ENCODE measurements around the gene APOA4.

Gene APOA4

DNA sequence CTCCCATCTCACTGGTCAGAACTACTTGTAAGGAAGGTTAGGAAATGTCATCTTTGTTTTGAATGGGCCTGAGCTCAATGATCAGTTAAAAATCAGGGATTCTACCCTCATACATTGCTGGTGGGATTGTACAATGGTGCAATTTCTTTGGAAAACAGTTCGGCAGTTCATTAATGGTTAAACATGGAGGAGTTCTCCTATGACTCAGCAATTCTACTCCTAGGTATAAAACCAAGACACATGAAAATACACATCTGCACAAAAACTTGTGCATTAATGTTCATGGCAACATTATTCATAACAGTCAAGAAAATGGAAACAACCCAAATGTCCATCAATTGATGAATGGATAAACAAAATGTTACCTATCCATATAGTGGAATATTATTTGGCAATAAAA, 26.6 kb downstream of the APOA4 start:
- DNase-seq: no peak

DNA sequence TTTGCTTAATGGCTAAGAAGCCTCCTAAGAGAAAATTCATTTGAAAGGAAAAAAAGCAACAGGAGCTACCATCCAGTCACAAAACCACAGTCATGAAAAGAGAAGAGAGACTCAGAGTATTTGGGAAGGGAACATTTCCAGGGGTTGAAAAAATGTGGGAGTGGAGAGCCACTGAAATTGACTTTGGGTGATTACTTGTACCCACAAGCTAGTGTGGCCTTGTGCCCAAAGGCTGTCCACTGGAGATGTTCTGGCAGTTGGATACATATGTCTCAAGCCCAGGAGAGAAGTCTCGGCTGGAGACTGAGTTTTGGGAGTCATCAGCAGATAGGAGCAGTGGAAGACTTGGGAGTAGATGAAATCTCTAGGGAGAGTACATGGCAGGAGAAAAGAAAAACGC, 28.3 kb downstream of the APOA4 start:
- DNase-seq: no peak

DNA sequence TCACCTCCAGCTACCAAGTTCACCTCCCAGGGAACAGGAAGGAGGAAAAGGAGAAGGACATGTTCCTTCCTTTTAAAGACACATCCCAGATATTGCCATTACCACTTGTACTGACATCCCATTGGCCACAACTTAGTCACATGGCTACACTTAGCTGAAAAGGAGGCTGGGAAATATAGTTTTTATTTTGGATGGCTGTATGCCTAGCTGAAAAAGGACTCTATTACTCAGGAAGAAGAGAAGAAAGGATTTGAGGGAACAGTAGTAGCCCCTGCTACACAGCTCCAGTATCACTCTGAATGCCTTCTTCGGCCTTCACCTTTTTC, 29.4 kb downstream of the APOA4 start:
- DNase-seq: no peak

DNA sequence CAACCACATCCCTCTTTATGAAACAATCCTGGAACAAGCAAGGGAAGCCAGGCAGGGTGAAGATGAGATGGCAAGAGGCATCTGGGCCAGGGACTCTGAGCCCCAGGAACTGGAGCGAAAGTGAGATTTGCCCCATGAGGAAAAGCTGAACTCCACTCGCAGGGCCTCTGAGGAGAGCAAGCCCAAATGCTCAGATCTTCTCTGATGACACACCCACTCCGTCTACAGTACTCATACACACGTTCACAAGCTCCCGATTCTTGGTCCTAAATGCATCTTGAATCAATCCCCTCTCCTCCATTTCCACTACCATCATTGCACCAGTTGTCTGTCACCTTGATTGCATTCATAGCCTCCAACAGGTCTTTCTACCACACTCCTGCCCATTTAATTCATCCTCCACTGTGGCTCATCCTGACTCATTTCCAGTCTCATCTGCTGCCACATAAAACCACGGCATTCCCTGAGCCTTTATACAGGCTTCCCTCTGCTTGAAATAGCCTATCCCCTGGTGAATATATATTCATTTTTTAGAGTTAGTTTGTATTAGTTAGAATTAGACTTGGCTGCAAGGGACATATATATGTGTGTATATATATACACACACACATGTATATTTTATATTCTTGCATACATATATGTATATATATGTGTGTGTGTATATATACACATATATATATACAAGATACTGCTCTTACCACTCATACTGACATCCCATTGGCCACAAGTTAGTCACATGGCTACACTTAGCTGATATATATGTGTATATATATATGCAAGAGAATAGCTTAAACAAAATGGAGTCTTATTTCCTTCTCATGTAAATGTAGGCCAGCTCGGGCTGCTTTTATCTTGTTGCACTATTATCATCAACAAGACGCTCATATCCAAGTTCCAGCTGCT, 30.0 kb downstream of the APOA4 start:
- no peak for DNase-seq

DNA sequence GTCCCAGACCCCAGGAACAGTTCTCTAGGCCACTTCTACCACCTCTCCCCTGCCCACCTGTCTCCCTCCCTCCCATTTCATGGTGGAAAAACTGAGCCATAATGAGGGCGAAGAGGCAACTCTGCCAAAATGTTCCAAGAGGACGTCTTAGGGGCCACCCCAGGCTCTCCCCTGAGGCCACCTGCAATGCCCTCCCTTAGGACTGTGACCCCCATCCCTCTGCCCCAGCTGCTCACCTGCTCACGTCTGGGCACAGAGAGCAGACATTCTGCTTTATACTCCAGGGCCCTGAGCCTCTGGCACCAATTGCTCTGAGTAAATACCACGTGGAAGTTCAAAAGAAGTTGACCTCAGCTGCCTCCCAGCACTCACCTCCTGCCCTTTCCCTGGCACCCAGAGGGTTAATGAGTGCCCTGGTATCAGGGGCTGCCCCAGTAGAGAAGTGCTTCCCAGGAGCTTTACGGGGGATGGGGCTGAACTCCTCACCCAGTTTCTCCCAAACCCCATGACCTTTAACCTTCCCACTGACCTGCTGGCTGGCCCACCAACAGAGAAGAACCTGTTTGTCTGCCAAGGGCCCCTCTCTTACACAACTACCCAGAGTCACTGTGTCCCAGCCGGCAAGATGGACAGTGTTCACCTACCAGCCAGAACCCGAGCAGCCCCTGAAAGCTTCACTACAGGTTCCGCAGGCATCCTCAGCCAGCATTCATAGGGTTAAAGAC, 30.8 kb downstream of the APOA4 start:
- no peak for DNase-seq

DNA sequence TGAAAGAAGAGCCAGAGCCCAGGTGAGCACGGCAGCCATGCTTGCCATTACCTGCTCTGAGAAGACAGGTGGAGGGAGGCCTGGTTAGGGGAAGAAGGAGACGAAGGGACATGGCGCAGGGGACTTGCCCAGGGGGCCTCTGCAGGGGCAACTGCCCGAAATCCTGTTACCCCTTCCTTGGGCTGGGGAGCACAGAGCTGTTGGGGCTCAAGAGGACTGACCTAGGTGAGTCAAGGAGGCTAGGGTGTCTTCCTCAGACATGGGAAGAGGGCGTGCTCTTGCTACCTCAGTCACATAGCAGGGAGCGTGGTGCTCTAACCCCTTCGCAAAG, 31.3 kb downstream of the APOA4 start, which contains the start of gene APOA5:
TSS of gene APOA5 (minus strand) at position 67 of the 331 bp plus-strand sequence. CDS start at position 48, 19 bp downstream.
- no peak for DNase-seq

DNA sequence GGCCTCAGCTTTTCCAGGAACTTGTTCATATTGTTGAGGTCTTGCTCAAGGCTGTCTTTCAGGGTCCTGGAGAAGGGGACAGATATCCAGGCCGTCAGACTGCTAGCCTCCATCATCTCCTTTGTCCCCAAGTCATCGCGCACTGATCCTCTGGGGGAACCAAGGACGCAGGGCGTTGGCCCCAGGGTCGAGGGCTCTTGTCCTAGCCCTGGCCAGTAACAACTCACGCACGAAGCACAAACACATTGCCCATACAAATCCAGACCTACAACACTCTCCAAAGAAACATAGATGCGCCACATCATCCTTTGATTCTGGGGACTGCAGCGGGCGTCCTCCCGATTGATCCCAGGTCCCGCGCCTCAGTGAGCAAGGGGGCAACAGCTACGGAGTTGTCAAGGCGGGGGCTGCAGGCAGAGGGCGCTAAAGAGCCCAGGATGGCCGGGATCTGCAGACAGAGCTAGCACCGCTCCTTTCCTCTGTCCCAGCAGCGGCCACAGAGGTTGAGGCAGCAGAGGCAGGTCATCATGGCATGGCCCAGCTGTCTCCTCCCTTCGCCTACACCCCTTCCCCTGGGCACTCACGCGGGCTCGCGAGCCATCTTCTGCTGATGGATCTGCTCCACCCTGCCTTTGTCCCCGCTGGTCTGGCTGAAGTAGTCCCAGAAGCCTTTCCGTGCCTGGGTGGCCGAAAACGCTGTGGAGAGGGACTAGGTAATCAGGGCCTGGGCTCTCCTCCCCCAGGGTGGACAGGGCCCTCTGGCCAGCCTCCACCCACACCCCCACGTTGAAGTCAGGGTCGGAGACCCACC, 31.9 kb downstream of the APOA4 start:
- peak; percentile 12 for DNase-seq

DNA sequence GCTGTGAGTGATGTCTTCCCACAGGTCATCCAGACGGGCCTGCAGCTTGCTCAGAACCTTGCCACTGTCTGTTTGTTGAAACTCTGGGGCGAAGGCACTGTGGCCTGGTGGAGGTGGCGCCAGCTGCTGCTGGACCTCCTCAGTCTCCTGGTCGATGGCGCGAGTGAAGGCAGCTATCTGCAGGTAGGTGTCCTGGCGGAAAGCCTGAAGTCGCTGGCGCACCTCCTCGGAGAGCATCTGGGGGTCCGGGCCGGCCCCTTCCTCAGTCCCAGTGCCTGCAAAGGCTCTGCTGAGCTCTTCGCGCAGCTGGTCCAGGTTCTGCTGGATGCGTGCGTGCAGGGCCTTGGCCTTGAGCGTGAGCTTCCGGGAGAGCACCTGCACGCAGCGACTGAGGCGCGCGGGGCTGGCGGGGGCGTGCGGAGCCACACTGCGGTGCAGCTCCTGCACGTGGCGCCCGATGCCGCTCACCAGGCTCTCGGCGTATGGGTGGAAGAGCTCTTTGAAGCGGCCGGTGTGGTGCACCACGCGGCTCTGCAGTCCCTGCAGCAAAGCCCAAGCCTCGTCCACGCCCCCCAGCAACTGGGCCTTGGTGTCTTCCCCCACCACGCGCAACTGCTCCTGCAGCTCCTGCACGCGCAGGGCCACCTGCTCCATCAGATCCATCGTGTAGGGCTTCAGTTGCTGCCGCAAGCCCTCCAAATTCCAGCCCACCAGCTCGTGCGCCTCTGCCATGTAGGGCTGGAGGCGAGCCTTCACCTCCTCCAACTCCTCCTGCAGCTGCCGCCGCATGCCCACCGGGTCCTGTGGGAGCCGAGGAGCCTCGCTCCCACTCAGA, 32.7 kb downstream of the APOA4 start:
- no peak for DNase-seq

DNA sequence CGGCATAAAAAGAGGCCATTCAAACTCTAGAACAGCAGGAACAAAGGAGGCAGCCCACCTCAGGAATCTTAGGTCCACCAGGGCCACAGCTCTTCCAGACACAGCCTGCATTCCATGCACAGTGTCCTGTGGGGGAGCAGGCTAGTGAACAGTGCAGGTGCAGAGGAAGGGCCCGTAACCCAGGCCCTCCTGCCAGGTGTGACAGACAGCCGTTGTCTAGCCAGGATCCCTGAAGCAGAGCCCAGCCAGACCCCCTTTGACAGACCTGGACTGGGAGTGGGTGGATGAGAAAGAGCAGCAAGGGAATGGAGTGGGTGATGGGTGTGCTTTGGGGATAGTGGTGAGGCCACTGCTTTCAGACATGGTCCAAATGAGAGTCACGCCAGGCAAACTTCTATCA, 34.1 kb downstream of the APOA4 start:
- DNase-seq: no peak

DNA sequence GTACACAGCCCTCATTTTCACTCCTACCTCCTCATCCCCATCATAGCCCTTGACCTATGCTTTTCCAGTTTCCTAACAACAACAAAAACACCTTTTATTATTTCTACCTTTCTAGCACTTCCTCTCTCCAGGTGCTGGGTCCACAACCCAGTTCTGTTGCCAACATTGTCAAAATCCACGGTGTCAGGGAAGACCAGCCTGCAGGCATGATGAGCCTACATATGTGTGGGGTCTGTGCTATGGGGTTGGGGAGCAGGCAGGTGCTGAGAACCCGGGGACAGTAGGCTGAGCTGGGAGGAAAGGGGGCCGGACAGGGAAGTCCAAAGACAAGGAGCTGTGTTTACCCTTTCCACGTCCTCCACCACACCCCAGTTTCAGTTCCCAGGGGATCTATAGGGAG, 34.6 kb downstream of the APOA4 start:
- DNase-seq: no peak

DNA sequence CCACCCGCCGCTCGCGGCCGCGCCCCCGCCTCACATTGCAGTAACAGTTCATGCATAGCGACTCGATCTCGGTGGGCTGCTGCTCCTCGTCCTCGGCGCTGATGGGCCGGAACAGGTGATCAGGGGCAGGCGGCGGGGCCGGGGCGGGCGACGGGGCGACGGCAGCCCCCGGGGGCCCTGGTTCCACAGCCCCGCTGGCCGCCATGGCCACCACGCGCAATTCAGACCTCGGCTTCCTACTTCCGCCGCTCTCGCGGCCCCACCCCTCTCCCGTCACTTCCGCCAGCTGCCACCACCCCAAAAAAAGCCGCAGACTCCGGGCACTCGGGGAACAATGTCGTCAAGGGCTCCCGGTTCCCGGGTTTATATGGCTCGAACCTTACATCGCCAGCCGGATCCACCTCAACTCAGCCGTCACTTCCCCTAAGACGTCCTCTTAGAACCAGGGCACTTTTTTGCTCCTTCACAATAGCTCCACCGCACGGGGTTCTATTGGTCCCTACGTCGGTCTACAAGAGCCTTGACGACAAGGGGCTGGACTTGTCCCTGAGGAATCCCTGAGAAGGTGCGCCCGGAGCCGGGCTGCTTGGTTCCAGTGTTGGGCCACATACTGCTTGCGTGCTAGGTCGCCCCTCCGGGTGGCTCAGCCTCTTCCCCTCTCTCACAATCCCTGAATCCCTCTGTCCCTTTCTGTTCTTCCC, 35.2 kb downstream of the APOA4 start, which contains the start of gene ZPR1:
TSS of gene ZPR1 (minus strand) at position 238 of the 701 bp plus-strand sequence. CDS start at position 205, 33 bp downstream.
- peak; percentile 39 for DNase-seq

DNA sequence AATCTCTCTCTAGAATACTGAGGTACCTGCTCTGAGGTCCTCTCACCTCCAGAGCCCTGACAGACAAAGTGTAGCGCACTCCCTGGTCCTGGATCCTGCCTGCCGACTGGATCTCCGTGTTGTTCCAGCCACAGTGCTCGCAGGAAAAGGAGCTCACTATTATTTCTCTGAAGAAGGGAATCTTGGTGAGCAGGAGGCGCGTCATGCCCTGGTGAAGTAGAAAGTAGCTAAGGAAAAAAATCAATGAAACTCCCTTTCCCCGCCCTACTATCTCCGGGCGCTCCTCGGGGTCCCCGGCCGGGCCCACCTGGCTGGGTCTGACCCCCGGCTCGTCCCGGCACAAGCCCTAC, 35.7 kb downstream of the APOA4 start:
- no peak for DNase-seq

DNA sequence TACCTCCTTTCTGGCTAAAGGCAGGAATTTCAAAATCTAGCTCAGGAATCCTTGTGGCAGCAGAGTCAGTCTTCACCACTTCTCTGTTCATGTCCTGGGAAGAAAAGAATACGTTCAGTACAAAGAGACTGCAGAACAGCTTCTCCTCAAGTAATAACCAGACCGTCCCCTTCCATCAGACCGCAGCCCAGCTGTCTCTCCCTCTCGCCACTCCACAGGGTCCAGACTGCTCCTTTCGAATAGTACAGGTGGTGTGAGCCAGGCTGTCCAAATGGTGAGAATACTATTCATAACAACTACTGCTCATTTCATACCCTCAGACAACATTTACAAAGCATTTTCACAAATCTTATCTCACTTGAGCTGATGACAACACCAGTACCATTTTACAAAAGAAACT, 36.1 kb downstream of the APOA4 start:
- no peak for DNase-seq

DNA sequence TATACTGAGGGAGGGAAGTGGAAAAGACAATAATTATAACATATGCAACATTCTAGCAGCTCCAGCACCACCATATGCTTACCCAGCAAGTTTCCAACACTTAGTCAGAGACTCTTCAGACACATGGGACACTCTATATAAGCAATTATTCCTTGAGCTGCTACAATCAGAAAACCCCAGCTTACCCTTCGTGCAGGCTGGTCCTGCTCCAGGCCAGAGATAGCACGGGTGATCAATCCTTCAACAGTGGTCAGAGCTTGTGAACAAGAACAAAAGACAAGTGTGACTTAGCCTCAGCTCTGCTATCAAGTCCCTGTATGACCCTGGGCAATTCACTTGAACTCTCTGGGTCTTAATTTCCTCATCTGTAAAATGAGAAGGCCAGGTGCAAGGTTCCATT, 36.8 kb downstream of the APOA4 start:
- DNase-seq: no peak

DNA sequence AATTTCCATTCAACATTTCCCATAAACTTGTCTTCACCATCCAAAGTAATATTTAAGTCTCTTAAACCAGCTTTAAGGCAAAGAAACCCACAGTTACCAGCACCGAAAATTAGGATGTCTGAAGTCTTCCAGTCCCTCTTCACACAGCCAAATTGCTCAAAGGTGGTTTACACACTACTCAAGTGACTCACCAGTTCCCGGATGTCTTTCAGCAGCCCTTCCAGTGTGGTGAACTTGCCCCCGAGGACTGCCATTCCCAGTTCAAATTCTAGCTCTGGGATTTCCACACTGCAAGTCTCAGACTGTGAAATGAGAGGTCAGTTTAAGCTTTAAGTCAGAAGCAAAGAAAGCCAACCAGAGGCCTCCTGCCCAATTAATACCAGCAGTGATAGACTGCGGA, 40.4 kb downstream of the APOA4 start:
- DNase-seq: no peak

DNA sequence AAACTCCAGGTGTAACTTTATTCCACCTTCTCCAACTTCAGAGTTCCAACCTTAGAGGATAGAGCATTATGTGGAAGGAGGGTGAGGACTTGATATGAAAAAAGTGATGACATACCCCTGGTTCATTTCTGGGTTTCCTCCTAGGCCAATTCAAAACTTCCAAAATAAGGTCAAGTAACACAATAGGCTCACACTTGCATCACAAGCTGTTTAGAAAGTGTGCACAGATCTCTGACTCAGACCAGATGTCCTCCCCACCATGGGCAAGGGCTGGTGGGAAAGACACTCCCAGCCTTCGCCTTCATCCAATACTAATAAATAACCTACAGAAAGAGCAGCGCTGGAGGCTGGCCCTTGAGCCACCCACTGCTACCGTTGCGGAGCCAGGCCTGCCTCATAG, 44.5 kb downstream of the APOA4 start:
- DNase-seq: no peak

DNA sequence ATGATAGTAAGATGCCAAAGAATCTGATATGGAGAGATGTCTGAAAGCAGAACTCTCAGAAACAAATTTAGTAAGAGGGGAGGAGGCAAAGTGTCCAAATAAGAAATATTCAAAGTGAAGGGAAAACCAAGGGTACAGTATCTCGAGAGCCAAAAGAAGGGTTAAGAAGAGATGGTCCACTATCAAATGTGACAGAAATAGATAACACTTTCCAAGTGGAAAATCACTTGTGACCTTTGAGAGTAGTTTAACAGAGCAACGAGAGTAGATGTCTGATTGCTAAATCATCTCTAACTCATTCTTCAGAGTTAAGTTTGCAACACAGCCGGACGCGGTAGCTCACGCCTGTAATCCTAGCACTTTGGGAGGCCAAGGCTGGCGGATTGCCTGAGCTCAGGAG, 46.0 kb downstream of the APOA4 start:
- DNase-seq: no peak

DNA sequence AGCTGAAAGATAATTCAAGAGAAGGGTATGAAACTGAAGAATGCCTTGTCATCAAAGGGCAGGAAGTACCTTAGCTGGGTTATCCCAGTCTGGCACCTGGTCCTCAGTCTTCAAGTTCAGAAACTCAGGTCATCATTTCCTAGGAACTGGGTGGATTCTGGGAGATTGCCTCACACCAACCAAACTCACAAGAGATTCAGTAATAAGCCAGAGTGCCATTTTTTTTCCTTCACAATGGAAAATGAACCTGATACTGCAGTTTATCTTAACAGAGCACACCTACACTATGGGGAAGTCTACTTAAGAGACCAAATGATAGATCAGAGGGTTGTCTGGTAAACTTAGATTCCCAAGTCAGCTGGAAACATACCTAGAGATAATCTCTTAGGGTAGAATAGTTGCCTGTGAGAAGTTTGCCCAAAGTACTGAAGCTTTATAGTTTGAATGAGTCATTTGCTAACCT, 46.6 kb downstream of the APOA4 start:
- DNase-seq: no peak

DNA sequence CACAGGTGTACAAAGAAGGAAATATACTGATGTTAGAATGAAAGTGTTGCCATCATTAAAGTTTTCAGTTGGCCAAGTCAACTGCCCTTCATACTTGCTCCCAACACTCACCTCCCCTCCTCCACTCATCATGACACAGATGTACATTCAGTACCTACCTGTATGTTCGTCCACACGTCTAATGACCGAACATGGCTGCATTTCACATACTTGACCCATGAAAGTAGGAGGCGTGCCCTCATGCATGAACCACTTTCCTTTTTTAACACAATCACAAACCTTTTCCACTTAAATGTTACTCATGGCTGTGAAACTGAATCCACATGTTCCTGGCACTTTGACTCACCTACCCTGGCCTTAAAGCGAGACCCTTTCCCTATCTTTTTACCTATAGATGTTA, 47.1 kb downstream of the APOA4 start:
- no peak for DNase-seq

DNA sequence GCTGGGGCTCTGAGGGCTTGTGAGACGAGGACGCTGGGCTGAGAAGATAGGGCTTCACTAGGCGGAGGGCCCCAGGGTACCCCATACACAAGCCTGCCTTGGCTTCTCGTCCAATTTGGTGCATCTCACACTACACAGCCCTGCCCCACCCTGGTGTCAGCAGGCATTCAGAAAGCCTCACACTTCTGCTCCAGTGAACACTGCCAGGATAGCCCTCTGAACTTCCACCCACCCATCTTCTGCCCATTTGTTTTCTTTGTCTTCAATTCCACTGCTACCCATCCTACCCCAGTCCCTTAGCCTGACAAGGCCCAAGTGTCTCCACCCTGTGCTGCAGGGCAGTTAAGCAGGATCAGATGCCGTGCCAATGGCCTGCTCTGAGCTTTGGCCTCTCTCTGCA, 48.4 kb downstream of the APOA4 start:
- DNase-seq: no peak

DNA sequence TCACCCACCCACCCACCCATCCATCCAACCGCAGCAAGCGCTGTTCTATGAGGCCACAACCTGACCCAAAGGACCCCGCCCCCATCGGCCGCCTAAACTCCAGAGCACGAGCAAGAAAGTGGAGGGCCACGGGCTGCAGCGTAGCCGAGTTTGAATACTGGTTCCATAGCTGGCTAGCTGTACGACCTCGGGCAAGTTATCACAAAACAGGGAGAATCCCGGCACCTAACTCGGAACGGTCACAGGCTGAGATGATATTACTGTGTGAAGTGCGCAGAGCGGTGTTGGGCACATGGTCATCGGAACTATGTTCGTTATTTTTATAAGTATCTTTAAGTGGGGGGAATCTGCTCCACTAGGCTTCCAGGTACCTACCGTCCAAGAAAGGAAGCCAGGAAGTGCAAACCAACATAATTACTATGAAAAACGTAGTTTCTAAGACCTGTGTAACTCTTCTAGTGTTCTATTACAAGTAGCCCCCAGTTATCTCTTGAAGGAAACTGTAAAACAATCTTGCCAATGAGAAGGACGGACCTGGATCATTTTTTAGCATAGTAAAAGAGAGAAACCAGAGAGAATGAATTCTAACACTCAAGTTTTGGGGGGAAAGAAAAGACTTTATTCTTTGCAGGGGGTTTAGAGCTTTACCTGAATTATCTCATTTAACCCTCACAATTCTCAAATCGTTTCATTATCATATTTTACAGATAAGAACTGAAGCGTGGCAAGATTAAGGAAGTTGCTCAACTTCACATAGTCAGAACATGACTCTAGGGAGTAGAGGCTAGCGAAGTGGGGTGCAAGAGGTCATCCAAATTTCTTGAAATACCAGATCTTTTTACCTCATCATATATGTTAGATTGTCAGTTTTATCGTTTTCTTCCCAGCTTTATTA, 49.7 kb downstream of the APOA4 start:
- no peak for DNase-seq
